KG1 (cell line): ENCODE measurements around the gene MVB12B.

Experiments
- DNase-seq: peaks from one replicate; lab custom pipeline; 2025; lab: John Stamatoyannopoulos, UW

The MVB12B gene

GRCh38 chr9:126363847-126364671 is 37.4 kb downstream of the MVB12B start:
- no peak for DNase-seq

- DNase-seq = no peak
Measured at GRCh38 chr9:126365780-126366179, 39.2 kb downstream of the MVB12B start.

- DNase-seq = no peak
Measured at GRCh38 chr9:126366366-126367011, 39.9 kb downstream of the MVB12B start.

GRCh38 chr9:126367139-126367538 is 40.5 kb downstream of the MVB12B start:
- DNase-seq = no peak

GRCh38 chr9:126367616-126368015 is 41.0 kb downstream of the MVB12B start:
- DNase-seq = no peak

- DNase-seq = no peak
Measured at GRCh38 chr9:126368020-126368419, 41.4 kb downstream of the MVB12B start.

- DNase-seq = no peak
Measured at GRCh38 chr9:126371007-126371870, 44.6 kb downstream of the MVB12B start.

GRCh38 chr9:126372716-126373115 is 46.1 kb downstream of the MVB12B start:
- DNase-seq = no peak

- no peak for DNase-seq
Measured at GRCh38 chr9:126373241-126373640, 46.6 kb downstream of the MVB12B start.

GRCh38 chr9:126374366-126374781 is 47.7 kb downstream of the MVB12B start:
- DNase-seq = peak; percentile 13

- DNase-seq = peak; percentile 62
Measured at GRCh38 chr9:126375386-126375785, 48.8 kb downstream of the MVB12B start.

GRCh38 chr9:126376311-126377175 is 49.9 kb downstream of the MVB12B start:
- DNase-seq = no peak

- no peak for DNase-seq
Measured at GRCh38 chr9:126377176-126377509, 50.5 kb downstream of the MVB12B start.

GRCh38 chr9:126377536-126377935 is 50.9 kb downstream of the MVB12B start:
- DNase-seq = no peak

GRCh38 chr9:126378761-126379160 is 52.1 kb downstream of the MVB12B start:
- DNase-seq = no peak

GRCh38 chr9:126379661-126380360 is 53.2 kb downstream of the MVB12B start:
- DNase-seq = no peak

- DNase-seq = no peak
Measured at GRCh38 chr9:126380447-126380846, 53.8 kb downstream of the MVB12B start.

GRCh38 chr9:126381195-126381594 is 54.6 kb downstream of the MVB12B start:
- DNase-seq = no peak

- DNase-seq = no peak
Measured at GRCh38 chr9:126383406-126384046, 56.9 kb downstream of the MVB12B start.

- DNase-seq = no peak
Measured at GRCh38 chr9:126384926-126385325, 58.3 kb downstream of the MVB12B start.

- DNase-seq = no peak
Measured at GRCh38 chr9:126386088-126386487, 59.5 kb downstream of the MVB12B start.
